ENCODE results near the gene ASPA. TPM values are rescaled to one million over a fixed set of nuclear protein-coding genes. Genes with fewer than 3 reads are reported as not detected.
"Not testable (repeated sequence)": the region's sequence is repeated elsewhere in the genome, so short reads cannot be mapped to it uniquely, and the experiment has no call there.

The ASPA gene
- total RNA-seq (2014; rRNA removed) = 0.23 and 0.45 TPM in 2 replicates
- polyA plus RNA-seq (2012) = 0.07 TPM

GRCh38 chr17:3475812-3476610, at the start of gene ASPA:
ASPA (plus strand) TSS chr17:3475997; CDS start chr17:3476160, 163 bp downstream.
- peak; percentile 20 for DNase-seq (ENCODE audit: low read depth)

- not testable (repeated sequence) for DNase-seq (ENCODE audit: low read depth)
Observed at GRCh38 chr17:3433215-3433614, 42.6 kb upstream of the ASPA start.

- no peak for DNase-seq (ENCODE audit: low read depth)
Observed at GRCh38 chr17:3433741-3434140, 42.1 kb upstream of the ASPA start, which contains the start of gene OR1E2. OR1E2 (minus strand) TSS chr17:3433841; CDS start chr17:3433841, 0 bp downstream.

- no peak for DNase-seq (ENCODE audit: low read depth)
Observed at GRCh38 chr17:3438368-3438767, 37.4 kb upstream of the ASPA start.

- no peak for DNase-seq (ENCODE audit: low read depth)
Observed at GRCh38 chr17:3440451-3440850, 35.3 kb upstream of the ASPA start.

GRCh38 chr17:3447625-3448024, 28.2 kb upstream of the ASPA start:
- DNase-seq (ENCODE audit: low read depth) = peak; percentile 5

GRCh38 chr17:3448059-3448665, 27.6 kb upstream of the ASPA start:
- no peak for DNase-seq (ENCODE audit: low read depth)

GRCh38 chr17:3466355-3466754, 9.4 kb upstream of the ASPA start:
- not testable (repeated sequence) for DNase-seq (ENCODE audit: low read depth)

GRCh38 chr17:3469529-3469928, 6.3 kb upstream of the ASPA start:
- no peak for DNase-seq (ENCODE audit: low read depth)

- DNase-seq (ENCODE audit: low read depth) = no peak
Observed at GRCh38 chr17:3471599-3471998, 4.2 kb upstream of the ASPA start, which contains the start of gene SPATA22. SPATA22 (minus strand) TSS chr17:3471819; CDS start chr17:3469325, 2,494 bp downstream.

- no peak for DNase-seq (ENCODE audit: low read depth)
Observed at GRCh38 chr17:3472137-3472536, 3.7 kb upstream of the ASPA start.

GRCh38 chr17:3474212-3474611, 1.6 kb upstream of the ASPA start:
- DNase-seq (ENCODE audit: low read depth) = no peak

- no peak for DNase-seq (ENCODE audit: low read depth)
Observed at GRCh38 chr17:3475251-3475685, 529 bp upstream of the ASPA start.

GRCh38 chr17:3479988-3480387, 4.2 kb downstream of the ASPA start:
- no peak for DNase-seq (ENCODE audit: low read depth)

GRCh38 chr17:3482852-3483251, 7.1 kb downstream of the ASPA start:
- DNase-seq (ENCODE audit: low read depth) = no peak

- no peak for DNase-seq (ENCODE audit: low read depth)
Observed at GRCh38 chr17:3485481-3486068, 9.8 kb downstream of the ASPA start.

GRCh38 chr17:3497101-3497500, 21.3 kb downstream of the ASPA start:
- DNase-seq (ENCODE audit: low read depth) = no peak

GRCh38 chr17:3501344-3501743, 25.5 kb downstream of the ASPA start:
- DNase-seq (ENCODE audit: low read depth) = no peak

- DNase-seq (ENCODE audit: low read depth) = no peak
Observed at GRCh38 chr17:3502466-3502865, 26.7 kb downstream of the ASPA start.

- no peak for DNase-seq (ENCODE audit: low read depth)
Observed at GRCh38 chr17:3503285-3503684, 27.5 kb downstream of the ASPA start.

GRCh38 chr17:3505008-3505407, 29.2 kb downstream of the ASPA start:
- DNase-seq (ENCODE audit: low read depth) = no peak

- no peak for DNase-seq (ENCODE audit: low read depth)
Observed at GRCh38 chr17:3506054-3506453, 30.3 kb downstream of the ASPA start.
